ENCODE results near the gene SEPTIN6.
A peak's percentile ranks its signal among the peaks of the same experiment; 100 is the strongest.

The SEPTIN6 gene

DNA sequence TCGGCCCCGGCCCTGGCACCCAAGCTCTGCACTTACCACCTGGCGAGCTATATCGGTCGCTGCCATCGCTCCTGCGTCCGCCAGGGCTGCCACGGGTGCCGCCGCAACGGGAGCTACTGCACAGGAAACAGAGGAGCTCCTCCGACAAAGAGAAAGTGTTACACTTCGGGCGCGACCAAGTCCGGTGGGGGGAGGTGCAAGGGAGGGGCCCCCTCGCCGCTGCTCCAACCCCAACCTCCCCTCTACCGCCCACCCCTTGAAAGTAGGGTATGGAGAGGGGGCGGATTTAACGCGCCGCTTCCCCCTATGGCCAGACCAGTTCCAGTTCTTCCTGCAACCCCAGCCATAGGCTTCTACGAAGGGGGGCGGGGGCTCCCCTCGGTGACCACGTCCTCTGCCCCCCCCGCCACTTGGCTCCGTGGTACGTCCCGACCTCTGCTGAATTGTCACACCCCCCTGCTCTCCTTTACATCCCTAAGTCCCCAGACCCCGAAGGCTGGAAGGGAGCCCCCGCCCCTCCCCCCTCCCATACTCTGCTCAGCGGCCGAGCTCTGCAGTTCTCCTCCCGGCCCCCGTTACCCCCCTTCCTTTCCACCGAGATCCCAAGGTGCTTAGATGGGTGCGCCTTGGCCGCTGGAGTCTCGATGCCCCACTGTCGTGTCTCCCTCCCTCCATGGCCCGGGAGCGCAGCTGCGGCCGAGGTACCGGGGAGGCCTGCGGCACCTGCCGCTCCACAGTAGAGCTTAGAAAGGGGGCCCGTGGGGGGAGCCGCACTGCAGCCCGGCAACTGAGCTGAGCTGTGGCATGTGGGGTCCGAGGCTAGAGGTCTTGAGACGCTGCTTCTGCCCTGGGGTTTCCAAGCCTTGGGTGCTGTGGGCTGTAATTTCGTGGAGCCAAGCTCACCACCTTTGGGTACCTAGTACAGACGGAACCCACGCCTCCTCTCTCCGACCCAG lies at the start of gene SEPTIN6:
TSS of gene SEPTIN6 (minus strand) at position 129 of the 956 bp plus-strand sequence. CDS start at position 66, 63 bp downstream.
- peak; percentile 34 for DNase-seq (ENCODE audit: low read depth)

DNA sequence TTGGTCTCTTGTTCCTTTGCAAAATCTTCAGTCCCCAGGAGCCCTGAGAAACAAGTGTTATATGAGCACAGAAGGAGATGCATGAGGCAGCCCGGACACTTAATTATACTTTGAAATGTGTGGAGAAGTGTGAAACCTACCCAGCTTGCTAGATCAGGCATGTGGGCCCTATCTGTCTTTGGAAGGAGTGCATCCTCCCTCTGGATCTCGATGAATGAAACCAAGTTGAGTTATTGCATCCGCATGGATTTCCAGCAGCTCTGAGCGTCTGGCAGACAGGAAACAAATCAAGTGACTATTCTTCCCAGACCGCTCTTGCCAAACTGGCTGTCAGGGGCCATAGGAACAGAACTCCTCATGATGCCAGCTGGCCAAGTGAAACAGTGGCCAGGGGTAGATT lies 45.8 kb upstream of the SEPTIN6 start:
- DNase-seq (ENCODE audit: low read depth) = no peak

DNA sequence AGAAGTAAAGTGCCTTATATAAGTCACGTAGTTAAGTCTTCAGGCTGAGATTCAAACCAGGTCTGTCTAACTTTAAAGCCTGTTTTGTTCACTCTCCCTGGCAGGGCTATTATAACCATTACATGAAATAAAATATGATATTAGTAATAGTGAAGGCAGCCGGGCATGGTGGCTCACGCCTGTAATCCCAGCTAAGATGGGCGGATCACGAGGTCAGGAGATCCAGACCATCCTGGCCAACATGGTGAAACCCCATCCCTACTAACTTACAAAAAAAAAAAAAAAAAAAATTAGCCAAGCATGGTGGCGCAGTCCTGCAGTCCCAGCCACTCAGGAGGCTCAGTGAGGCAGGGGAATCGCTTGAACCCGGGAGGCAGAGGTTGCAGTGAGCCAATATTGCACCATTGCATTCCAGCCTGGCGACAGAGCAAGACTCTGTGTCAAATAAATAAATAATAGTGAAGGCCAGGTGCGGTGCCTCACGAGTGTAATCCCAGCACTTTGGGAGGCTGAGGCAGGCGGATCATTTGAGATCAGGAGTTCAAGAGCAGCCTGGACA lies 43.3 kb upstream of the SEPTIN6 start:
- DNase-seq (ENCODE audit: low read depth) = no peak

DNA sequence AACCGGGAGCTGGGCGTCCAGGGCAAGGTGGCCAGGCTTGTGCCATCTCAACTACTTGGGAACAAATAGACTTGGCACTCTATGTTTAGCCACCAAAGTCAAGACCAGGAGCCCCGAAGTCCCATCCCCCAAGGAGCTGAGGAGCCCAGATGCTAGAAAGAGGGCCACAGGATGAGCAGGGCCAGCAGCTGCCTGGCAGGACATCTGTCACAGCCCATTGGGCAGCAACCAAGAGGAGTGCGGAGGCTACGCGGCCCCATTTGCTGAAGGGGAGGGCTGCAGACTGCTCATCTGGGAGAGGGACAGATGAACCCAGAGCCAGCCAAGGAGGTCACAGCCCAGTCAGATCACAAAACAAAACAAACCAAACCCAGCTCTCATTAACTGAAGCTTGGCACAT lies 42.5 kb upstream of the SEPTIN6 start:
- no peak for DNase-seq (ENCODE audit: low read depth)

DNA sequence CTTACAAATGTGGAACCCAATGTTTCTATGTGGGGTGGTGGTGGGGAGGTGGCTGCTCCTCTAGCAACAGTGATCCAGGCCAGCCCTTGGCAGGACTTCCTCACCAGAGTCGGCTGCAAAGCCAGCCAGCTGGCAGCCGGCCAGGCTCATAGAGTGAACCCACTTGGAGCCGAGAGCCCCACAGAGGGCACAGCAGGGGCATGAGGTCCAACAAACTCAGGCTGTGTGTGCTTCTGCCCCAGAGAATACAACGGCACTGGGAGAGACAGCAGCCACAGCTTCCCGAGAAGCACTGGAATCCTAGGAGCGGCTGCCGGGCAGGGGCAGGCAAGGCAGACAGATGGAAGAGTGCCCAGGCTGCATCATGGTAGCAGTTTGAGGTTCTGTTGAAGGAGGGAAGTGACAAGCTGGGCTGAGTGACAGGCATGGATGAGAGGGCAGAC lies 42.0 kb upstream of the SEPTIN6 start:
- DNase-seq (ENCODE audit: low read depth) = no peak

DNA sequence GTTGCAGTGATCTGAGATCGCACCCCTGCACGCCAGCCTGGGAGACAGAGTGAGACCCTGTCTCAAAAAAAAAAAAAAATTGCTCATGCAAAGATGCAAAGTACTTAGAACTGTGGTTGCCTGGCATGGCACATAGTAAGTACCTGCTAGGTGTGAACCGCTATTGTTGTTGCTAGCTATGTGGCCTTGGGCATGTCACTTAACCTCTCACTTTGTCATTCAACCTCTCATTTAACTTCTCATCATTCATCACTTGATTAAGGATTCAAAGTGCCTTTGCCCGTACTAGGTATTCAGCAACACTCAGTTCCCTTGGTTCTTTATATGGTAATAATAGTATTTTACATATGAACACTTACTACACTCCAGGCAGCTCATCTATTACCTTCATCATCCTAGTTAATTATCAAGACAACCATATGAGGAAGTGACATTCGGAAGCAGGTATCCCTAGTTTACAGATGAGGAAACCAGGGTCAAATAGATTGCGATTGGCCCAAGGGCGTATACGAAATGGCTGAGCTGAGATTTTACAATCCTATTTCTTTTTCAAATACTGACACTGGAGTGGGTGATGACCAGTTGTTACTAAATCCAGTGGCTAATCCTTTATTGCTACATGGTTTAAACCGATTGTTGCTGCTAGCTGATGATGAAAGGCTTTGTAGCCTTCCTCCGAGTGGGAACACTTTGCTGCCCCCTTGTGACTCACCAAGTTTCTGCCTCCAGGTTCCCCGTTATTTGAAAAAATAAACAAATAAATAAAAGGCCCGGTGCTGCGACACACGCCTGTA lies 36.6 kb upstream of the SEPTIN6 start:
- DNase-seq (ENCODE audit: low read depth) = peak; percentile 48

DNA sequence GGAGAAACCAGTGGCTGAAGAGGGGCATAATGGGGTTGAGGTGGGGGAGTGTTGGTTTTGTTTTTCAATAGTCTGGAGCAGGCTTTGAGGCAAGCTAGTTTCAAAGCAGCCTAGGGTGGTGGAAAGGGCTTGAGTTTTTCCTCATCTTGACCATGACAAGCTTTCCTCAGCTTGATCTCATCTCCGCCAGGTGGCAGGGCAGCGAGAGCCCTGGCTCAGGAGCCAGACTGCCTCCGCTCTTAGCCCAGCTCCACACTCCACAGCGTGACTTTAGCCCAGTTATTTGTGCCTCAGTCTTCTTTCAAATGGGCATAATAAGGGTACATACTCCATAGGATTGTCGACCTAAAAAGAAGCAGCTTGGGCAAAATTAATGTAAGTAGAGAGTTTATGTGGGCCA lies 35.5 kb upstream of the SEPTIN6 start:
- no peak for DNase-seq (ENCODE audit: low read depth)

DNA sequence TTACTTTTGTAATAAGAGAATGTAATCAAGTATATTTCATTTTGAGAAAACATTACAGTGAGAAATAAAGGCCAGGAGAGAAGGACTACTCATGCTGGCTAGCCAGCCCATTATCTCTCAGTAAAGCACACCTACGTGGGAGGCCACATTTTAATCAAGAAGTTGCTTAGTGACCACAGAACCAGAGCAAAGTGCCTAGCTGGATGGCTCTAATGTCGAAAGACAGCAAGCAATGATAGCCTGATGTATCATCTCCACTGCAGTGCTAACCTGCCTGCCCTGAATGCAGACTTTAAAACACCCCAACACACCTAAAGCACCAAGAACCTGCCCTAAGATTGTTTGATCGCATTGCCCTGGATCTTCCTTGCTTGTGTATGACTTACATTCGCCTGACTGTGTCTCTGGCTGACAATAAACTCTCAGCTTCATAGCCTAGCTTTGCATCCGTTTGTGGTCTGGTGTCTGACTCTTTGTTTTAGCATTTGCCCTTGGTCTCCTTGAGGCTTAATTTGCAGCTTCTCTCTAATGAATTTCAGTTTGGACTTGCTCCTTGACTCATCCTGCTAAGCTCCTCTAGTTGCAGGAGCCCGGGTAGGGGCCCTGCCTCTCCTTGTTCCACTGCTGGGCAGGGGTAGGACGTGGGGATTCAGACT lies 34.1 kb upstream of the SEPTIN6 start:
- no peak for DNase-seq (ENCODE audit: low read depth)

DNA sequence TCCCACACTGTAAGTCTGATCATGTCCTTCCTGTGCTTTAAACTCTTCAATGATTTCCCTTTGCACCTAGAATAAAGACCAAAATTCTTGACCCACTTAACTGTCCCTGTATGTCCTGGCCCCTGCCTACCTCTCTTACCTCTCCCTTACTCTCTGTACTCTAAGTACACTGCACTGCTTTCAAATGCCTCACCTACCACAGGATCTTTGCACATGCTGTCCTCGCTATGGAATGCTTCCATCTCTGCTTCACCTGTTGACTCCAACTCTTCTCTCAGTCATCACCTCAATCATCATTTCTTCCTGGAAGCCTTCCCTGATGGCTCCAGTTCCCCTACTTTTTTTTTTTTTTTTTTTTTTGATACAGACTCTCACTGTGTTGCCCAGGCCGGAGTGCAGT lies 29.0 kb upstream of the SEPTIN6 start:
- no peak for DNase-seq (ENCODE audit: low read depth)

DNA sequence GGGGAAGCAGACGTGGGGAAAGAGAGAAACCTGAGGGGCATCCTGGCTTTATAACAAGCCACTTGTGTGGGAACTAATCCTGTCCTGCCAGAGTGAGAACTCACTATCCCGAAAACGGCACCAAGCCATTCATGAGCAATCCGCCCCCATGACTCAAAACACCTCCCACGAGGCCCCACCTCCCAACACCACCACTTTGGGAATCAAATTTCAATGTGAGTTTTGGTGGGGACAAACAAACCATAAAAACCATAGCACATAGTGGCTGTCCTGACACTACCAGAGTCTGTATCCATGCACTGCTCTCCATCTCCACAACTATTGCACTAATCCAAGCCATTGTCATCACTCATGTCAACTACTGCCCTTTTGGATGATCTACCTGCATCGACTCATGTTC lies 28.5 kb upstream of the SEPTIN6 start:
- no peak for DNase-seq (ENCODE audit: low read depth)

DNA sequence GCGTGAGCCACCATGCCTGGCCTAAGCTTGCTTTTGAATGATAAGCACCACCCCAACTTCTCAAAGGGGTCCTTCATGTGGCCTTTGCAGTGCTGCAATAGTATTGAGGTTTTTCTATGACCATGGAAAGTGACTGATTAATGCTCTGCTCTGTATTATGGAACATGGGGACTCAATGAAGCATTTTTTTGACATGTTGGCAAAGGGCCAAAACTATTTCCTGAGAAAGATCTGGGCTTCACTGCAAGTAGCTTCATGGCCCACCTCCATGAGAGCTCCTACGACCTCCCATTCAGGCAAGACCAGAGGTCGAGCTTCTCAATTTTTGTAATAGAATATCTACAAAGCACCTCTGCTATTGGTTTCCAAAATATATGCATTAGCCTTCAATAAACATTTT lies 16.7 kb upstream of the SEPTIN6 start:
- DNase-seq (ENCODE audit: low read depth) = no peak

DNA sequence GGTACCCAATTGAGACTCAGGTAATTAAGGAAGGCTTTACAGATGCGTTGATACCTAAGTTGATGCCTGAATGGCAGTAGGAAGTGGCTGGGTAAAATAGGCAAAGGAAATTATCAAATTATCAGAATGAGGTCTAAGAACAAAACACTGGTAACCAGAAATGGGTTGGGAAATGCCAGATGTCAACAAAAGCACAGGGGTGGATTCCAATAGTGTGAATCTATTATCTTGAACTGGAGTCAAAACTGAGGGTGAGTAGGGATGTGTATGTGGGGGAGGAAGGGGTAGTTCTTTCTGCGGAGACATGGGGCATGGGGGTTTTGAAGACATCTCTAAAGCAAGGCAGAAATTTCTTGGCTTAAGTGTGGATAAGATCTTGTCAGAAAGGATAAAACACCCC lies 16.0 kb upstream of the SEPTIN6 start:
- DNase-seq (ENCODE audit: low read depth) = no peak

DNA sequence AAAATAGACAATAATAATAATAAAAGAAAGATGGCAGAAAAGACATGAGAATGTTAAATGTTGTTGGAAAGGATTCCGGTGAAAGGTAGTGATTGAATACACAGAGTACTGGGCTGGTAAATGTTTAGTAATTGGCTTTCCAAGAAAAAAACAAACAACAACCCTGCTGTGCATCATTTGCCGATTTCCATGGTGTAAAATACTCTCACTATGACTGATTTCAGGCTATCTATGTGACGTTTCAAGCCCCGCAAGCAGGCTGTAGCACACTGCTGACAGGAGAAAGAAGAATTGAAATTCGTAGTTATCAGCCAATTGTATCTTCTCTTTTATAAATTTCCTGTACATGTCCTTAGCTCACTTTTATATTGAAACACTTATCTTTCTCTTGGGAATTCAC lies 13.6 kb upstream of the SEPTIN6 start:
- no peak for DNase-seq (ENCODE audit: low read depth)

DNA sequence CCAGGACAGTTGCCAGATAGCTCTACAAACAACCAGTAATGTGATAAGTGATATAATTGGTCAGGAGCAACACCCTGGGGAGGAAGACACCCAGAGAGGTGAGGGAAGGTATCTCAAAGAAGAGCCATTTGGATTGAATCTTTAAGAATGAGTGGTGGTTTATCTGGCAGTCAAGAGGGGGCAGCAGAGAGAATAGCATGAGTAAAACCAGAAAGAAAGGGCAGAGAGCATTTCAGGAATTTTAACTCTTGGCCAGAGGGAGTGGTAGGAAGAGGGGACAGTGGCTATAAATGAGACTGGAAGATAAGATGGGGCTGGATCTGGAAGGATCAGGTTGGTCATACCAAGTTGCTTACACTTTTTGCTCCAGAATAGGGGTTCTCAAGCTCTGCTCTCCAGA lies 5.9 kb upstream of the SEPTIN6 start:
- DNase-seq (ENCODE audit: low read depth) = peak; percentile 35

DNA sequence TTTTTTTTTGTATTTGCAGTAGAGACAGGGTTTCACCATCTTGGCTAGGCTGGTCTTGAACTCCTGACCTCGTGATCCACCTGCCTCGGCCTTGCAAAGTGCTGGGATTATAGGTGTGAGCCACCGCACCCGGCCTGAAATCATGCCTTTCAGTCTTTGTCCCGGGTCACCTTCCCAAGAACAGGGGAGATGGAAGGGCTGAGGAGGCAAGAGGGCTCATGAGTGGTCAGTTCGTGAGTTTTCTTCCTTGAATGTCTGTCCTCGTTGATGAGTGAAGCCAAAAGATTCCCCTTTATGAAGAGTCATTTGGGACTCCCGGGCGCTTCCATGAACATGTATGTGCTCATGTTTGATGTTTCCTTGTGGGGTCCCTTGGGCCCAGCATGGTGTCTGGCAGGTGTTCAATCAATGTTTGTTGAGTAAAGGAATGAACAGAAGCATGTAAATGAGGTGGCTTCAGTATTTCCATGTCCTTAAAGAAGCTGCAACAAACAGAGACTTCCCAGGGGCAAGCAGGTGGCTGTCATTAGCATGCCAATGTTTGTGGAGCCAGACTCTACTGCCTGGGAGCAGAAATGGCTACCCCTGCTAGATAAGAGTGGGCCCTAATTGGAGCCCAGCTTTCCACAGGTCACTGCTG lies 3.4 kb upstream of the SEPTIN6 start:
- no peak for DNase-seq (ENCODE audit: low read depth)

DNA sequence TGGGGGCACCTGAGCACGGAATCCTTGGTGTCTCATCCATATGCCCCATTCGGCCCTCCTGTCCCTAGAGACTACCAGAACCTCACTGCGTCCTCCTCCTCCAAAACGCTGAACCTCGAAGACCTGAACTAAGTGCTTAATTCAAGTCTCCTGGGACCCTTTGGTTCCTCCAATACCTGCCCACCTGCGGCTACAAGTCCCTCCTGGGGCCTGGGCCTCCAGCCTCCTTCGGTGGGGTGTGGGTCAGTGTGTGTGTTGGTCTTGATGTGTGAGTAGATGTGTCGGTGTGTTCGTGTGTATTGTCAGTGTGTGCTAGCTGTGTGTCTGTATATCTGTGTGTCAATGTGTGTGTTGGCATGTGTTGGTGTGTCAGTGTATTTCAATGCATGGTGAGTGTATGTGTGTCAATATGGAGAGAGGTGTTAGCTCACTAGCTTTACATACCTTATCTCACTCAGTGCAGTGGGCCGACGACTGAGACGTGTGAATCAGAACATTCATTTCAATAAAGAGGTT lies 2.6 kb upstream of the SEPTIN6 start:
- no peak for DNase-seq (ENCODE audit: low read depth)

DNA sequence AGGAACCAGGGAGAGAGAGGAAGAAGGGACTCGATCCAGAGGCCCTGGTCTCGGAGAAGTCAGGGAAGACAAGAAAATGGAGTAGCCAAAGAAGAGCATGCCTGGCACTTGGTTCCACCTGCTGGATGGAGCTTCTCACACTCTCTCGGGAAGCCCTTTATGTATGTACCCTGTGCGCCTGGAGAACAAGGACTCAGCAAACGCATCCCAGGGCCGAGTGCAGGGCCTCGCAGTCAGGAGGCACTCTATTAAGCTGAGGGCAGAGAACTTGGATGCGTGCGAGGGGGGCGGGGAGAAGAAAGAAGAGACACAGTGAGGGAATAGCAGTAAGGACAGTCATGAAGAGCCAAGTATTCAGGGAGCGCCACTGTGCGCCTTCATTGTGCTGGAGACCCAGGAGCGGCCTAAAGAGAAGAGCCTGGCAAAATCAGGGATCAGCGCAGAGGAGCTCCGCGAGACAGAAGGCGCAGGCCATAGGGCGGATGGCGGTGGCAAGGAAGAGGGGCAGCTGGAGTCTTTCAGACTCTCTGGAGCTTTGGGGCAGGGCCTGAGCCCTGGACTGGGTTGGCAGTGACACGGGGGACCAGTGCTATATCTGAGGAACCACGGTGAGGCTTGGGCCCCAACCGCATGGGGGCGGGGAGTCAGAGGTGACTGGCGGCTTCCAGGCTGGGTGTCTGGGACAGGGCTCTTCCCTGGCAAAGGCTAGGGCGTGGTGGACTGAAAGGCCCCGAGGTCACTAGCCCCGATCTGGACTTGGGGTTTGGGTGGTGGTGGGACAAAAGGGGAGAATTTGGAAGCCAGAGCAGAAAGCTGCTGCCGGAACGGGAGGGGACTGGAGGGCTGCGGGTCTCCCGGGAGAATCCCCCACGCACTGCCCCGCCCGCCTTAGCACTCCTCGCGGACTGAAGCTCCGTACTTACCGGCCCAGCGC lies 1.9 kb upstream of the SEPTIN6 start:
- no peak for DNase-seq (ENCODE audit: low read depth)

DNA sequence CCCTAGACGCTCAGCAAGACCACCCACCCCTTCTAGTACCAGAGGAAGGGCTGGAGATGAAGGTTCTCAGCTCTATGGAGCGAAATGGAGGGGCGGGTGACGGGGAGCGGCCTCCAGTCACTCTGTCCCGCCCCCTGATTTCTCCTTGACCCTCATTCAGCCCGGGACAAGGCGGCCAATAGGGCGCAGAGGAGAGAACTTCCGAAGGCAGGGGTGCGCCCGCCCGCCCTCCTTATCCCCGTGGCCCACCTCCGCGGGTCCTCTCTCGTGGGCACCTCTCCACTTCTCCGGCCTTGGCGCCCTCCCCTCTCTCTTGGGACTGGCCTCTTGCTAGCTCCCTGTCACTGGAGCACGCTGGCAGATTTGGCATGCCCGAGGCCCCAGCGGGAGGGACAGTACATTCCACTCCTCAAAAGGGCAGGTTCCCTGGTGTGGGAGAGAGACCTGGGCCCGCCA lies 1.1 kb upstream of the SEPTIN6 start:
- DNase-seq (ENCODE audit: low read depth) = no peak

DNA sequence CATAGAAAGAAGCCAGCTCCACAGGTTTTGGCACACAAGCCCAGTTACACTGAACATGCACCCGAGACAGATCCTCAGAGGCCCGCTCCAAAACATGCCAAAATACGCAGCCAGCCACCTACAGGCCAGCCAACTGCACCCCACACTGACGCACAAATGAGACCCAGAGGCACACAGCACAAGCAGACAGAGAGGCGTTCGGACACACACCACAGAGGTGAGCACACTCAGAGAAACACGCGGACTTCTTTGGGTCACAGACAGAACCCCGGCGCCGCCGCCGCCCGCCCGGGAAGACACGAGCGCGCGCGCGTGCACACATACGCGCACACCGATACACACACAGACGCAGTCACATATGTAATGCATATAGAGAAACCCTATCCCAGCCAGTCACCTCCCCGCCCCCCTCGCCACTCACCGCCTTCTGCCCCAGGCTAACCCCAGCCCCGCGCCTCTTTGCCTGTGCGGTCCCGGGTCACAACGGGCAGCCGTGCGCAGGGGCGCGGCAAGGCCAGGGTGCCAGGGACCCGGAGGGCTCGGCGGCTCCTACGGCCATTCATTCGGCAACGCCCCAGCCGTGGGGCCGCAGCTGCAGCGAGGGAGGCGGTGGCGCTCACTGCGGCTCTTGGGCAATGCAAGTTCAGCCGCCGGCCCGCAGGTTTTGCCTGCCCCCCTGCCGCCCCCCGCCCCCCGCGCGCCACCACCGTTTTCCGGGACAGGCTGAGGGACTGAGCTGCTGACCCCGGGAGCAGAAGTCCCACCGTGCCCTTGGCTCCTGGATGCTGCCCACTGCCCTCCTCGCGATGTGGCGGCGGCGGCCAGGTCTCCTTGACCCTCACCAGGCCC lies 553 bp downstream of the SEPTIN6 start:
- DNase-seq (ENCODE audit: low read depth) = no peak

All from stromal cell of bone marrow (primary cell).